HCT116 (cell line): ENCODE results near the gene PHF3. TPM values are rescaled to one million over a fixed set of nuclear protein-coding genes. Genes with fewer than 3 reads are reported as not detected.

Source experiments
- ATAC-seq: fragments of 200-7000 bp; cut with Tn5 transposase; 2 replicates; pipeline ENCODE4 v1.9.1; 2020; ENCODE audit warnings: mild to moderate bottlenecking, moderate library complexity
- BruUV-seq: library from RNA; stranded (reverse); fragments of 400-500 nt; replicated peaks from 2 replicates; lab custom pipeline; 2021; lab: Mats Ljungman, UMichigan
- CTCF ChIA-PET: fragments of 300-600 bp; sonication (Branson Sonifier 250); formaldehyde crosslinking; loops from one replicate; lab custom pipeline; 2021; ENCODE audit warnings: antibody characterized with exemption; lab: Charles Lee
- POLR2A ChIA-PET: fragments of 300-600, 350-600 bp; sonication (Branson Sonifier 250); formaldehyde crosslinking; loops from one replicate; lab custom pipeline; 2021; ENCODE audit warnings: antibody characterized with exemption; lab: Charles Lee
- RAD21 ChIA-PET, 2 experiments: fragments of 300-600 bp; sonication (Branson Sonifier 250); formaldehyde crosslinking; loops; one replicate each; lab custom pipeline; 2023; ENCODE audit warnings: low total read pairs in 2 of 2; ENCODE audit not compliant: uncharacterized antibody in 2 of 2, unreplicated experiment in 2 of 2, low non-redundant PET in 1 of 2; lab: Charles Lee
- DNase-seq: peaks from one replicate; pipeline ENCODE4 v3.0.0-alpha.2; 2010; ENCODE audit warnings: low read depth, low spot score
- H2AFZ ChIP-seq: fragments of 200-600 bp; shearing (Covaris generic), sonication (generic); 2 replicates; pipeline ENCODE4 v1.6.1; 2017; ENCODE audit warnings: low read depth, mixed run types, mixed read lengths, antibody characterized with exemption, low read length; ENCODE audit not compliant: poor library complexity, severe bottlenecking
- H3K27ac ChIP-seq: 2 replicates; pipeline ENCODE4 v1.5.1; 2012; ENCODE audit warnings: low read depth, low read length
- H3K27me3 ChIP-seq: fragments of 200-600 bp; sonication (generic); 2 replicates; pipeline ENCODE4 v1.6.1; 2016; ENCODE audit warnings: mixed run types, low read length, mixed read lengths; ENCODE audit not compliant: insufficient read depth
- H3K36me3 ChIP-seq, 2 experiments: fragments of 200-500 bp in 1 of 2; fragments of 200-600 bp in 1 of 2; sonication (Bioruptor generic) in 1 of 2; sonication (generic) in 1 of 2; 2 replicates each; pipeline versions ENCODE4 v1.5.1 to v1.6.1; 2014 to 2016; ENCODE audit warnings: low read length in 2 of 2, inconsistent platforms in 1 of 2, mixed read lengths in 1 of 2, mixed run types in 1 of 2; ENCODE audit not compliant: insufficient read depth in 2 of 2, control insufficient read depth in 1 of 2
- H3K4me1 ChIP-seq, 2 experiments: fragments of 200-600 bp in 1 of 2; sonication (generic) in 1 of 2; 2 replicates each; pipeline versions ENCODE4 v1.5.1 to v1.6.1; 2012 to 2017; ENCODE audit warnings: low read length in 2 of 2, inconsistent platforms in 1 of 2, mild to moderate bottlenecking in 1 of 2, mixed read lengths in 1 of 2, mixed run types in 1 of 2, moderate library complexity in 1 of 2; ENCODE audit not compliant: insufficient read depth in 2 of 2, control insufficient read depth in 1 of 2
- H3K4me2 ChIP-seq: fragments of 200-600 bp; sonication (generic); 2 replicates; pipeline ENCODE4 v1.6.1; 2017; ENCODE audit warnings: mixed run types, low read length, mixed read lengths
- H3K4me3 ChIP-seq, 2 experiments: fragments of 200-600 bp in 1 of 2; sonication (generic) in 1 of 2; replicated peaks in 1 of 2; 2 replicates each; pipeline ENCODE4 v1.5.1; 2011 to 2016; ENCODE audit warnings: low read length in 2 of 2, control low read depth in 1 of 2, low read depth in 1 of 2, mild to moderate bottlenecking in 1 of 2, mixed read lengths in 1 of 2, mixed run types in 1 of 2
- H3K79me2 ChIP-seq: fragments of 200-600 bp; sonication (generic); 2 replicates; pipeline ENCODE4 v1.6.1; 2017; ENCODE audit warnings: mild to moderate bottlenecking, mixed run types, low read length, moderate library complexity, mixed read lengths; ENCODE audit not compliant: insufficient read depth
- H3K9ac ChIP-seq: fragments of 200-600 bp; sonication (generic); 2 replicates; pipeline ENCODE4 v1.6.1; 2016; ENCODE audit warnings: low read length, mixed read lengths
- H3K9me2 ChIP-seq: fragments of 200-600 bp; sonication (generic), shearing (Covaris generic); 2 replicates; pipeline ENCODE4 v1.6.1; 2017; ENCODE audit warnings: mixed run types, mild to moderate bottlenecking, moderate library complexity; ENCODE audit not compliant: insufficient read depth
- H3K9me3 ChIP-seq, 2 experiments: fragments of 200-500 bp in 1 of 2; fragments of 200-600 bp in 1 of 2; sonication (Bioruptor generic) in 1 of 2; sonication (generic) in 1 of 2; 2 replicates each; pipeline ENCODE4 v1.6.1; 2014 to 2017; ENCODE audit warnings: low read length in 2 of 2, mixed read lengths in 2 of 2, inconsistent platforms in 1 of 2, low read depth in 1 of 2, mild to moderate bottlenecking in 1 of 2, mixed run types in 1 of 2, moderate library complexity in 1 of 2; ENCODE audit not compliant: control insufficient read depth in 1 of 2, insufficient read depth in 1 of 2
- H4K20me1 ChIP-seq: fragments of 200-600 bp; sonication (generic), shearing (Covaris generic); 2 replicates; pipeline ENCODE4 v1.6.1; 2017; ENCODE audit warnings: mixed run types, mild to moderate bottlenecking, moderate library complexity; ENCODE audit not compliant: insufficient read depth
- ATF3 ChIP-seq: IDR thresholded peaks from 2 replicates; pipeline ENCODE4 v1.6.1; 2012
- FOSL1 ChIP-seq: IDR thresholded peaks from 2 replicates; pipeline ENCODE4 v1.6.1; 2012; ENCODE audit warnings: low read depth
- MAX ChIP-seq: IDR thresholded peaks from 2 replicates; pipeline ENCODE4 v1.6.1; 2012
- POLR2A ChIP-seq: IDR thresholded peaks from 2 replicates; pipeline ENCODE4 v1.7.0; 2011; ENCODE audit warnings: borderline replicate concordance; ENCODE audit not compliant: insufficient read depth, insufficient read length; ENCODE audit errors: extremely low read depth
- POLR2AphosphoS5 ChIP-seq: IDR thresholded peaks from 2 replicates; pipeline ENCODE4 v1.6.1; 2011; ENCODE audit warnings: mild to moderate bottlenecking, low read depth, low read length, moderate library complexity
- REST ChIP-seq: IDR thresholded peaks from 2 replicates; pipeline ENCODE4 v1.6.1; 2012; ENCODE audit warnings: low read depth
- SIN3A ChIP-seq: IDR thresholded peaks from 2 replicates; pipeline ENCODE4 v1.6.1; 2012; ENCODE audit warnings: low read depth
- YY1 ChIP-seq: IDR thresholded peaks from 2 replicates; pipeline ENCODE4 v1.6.1; 2011; ENCODE audit warnings: low read length, low read depth, moderate library complexity, mild to moderate bottlenecking; ENCODE audit not compliant: insufficient replicate concordance; ENCODE audit errors: extremely low read depth
- ZBTB33 ChIP-seq: IDR thresholded peaks from 2 replicates; pipeline ENCODE4 v1.6.1; 2011; ENCODE audit warnings: mild to moderate bottlenecking, low read length, moderate library complexity; ENCODE audit not compliant: insufficient replicate concordance; ENCODE audit errors: extremely low read depth
- intact Hi-C: fragments of 100-400 bp; cut with micrococcal nuclease; formaldehyde crosslinking; loops from 2 replicates; pipeline ENCODE4 v1.10.0; 2022
- total RNA-seq: library from RNA; stranded (reverse); gene quantifications from one replicate; pipeline ENCODE4 v1.2.1, GENCODE V29; 2021; ENCODE audit not compliant: unreplicated experiment

Gene PHF3
- total RNA-seq, 1 experiment from 2014 or later = 51.1 TPM

GRCh38 chr6:63744810-63745209 is 109.2 kb downstream of the PHF3 start:
- H3K36me3 ChIP-seq = no peaks in the 10 kb centered on the region
- H3K27me3 ChIP-seq = no peaks in the 10 kb centered on the region
- H4K20me1 ChIP-seq = no peaks in the 10 kb centered on the region
- POLR2A ChIA-PET = no interaction called here
- no TSS peak for BruUV-seq
- H2AFZ ChIP-seq = no peak overlapping the region
- H3K9me2 ChIP-seq = no peaks in the 10 kb centered on the region
- no peak overlapping the region for H3K4me3 ChIP-seq
- no peak overlapping the region for H3K9ac ChIP-seq
- no peak for TF ChIP-seq POLR2AphosphoS5
- TF ChIP-seq FOSL1 = no peak
- no peak for TF ChIP-seq ZBTB33
- TF ChIP-seq MAX = no peak
- no peak for TF ChIP-seq YY1
- TF ChIP-seq ATF3 = no peak
- TF ChIP-seq SIN3A = no peak
- TF ChIP-seq REST = no peak
- no peak for TF ChIP-seq POLR2A
- H3K79me2 ChIP-seq = no peaks in the 10 kb centered on the region
- intact Hi-C loops = no loop called here
- H3K4me1 ChIP-seq = peaks cover 25 to 29% of the 10 kb centered on the region in 2 experiments
- CTCF ChIA-PET = interaction anchor here (1.0 kb wide), 1 partner anchor 20 kb away, joined by 5 read pairs; no protein-coding TSS in a partner anchor
- no peak for DNase-seq
- no peak overlapping the region for H3K4me2 ChIP-seq
- no peaks in the 10 kb centered on the region for H3K9me3 ChIP-seq
- no peak for ATAC-seq
- H3K27ac ChIP-seq = no peak overlapping the region
- RAD21 ChIA-PET = interaction anchor here in 1 of 2 experiments (0.7 kb wide), 1 partner anchor 20 kb away, joined by 3 read pairs; no protein-coding TSS in a partner anchor
